AG09309 (cell line): ENCODE results near the gene TFDP2.
A peak's percentile ranks its signal among the peaks of the same experiment; 100 is the strongest.

ENCODE experiments used
- DNase-seq: peaks from one replicate; pipeline ENCODE4 v3.0.0-alpha.2; 2010; ENCODE audit warnings: low read depth
- H3K4me3 ChIP-seq: 2 replicates; pipeline ENCODE4 v1.5.1; 2011; ENCODE audit warnings: mild to moderate bottlenecking, low read depth, low read length, moderate library complexity; ENCODE audit not compliant: control insufficient read depth
- CTCF ChIP-seq: IDR thresholded peaks from 2 replicates; pipeline ENCODE4 v1.5.1; 2011; ENCODE audit warnings: mild to moderate bottlenecking, low read depth, low read length, inconsistent platforms; ENCODE audit not compliant: insufficient read depth, control insufficient read depth; ENCODE audit errors: missing control alignments

TFDP2 gene

GRCh38 chr3:142165194-142165593 lies 15.8 kb upstream of the TFDP2 start:
- no peak overlapping the region for H3K4me3 ChIP-seq
- DNase-seq, result no peak
- TF ChIP-seq CTCF, result no peak

- no peak overlapping the region for H3K4me3 ChIP-seq
- TF ChIP-seq CTCF, result no peak
- no peak for DNase-seq
Observed at GRCh38 chr3:142159083-142159740, 9.9 kb upstream of the TFDP2 start.

GRCh38 chr3:142154186-142154585 lies 4.8 kb upstream of the TFDP2 start:
- no peak for DNase-seq
- no peak for TF ChIP-seq CTCF
- H3K4me3 ChIP-seq, result no peak overlapping the region

- peak; percentile 10 for TF ChIP-seq CTCF
- H3K4me3 ChIP-seq, result no peak overlapping the region
- DNase-seq, result no peak
Observed at GRCh38 chr3:142152384-142152783, 3.0 kb upstream of the TFDP2 start.

- no peak for DNase-seq
- H3K4me3 ChIP-seq, result no peak overlapping the region
- TF ChIP-seq CTCF, result no peak
Observed at GRCh38 chr3:142151828-142152227, 2.5 kb upstream of the TFDP2 start.

- no peak for TF ChIP-seq CTCF
- DNase-seq, result no peak
- no peak overlapping the region for H3K4me3 ChIP-seq
Observed at GRCh38 chr3:142151240-142151639, 1.9 kb upstream of the TFDP2 start.
